DMS 273 treated with DMSO at 0.1 percent for 48 hours (cell line): ENCODE data around the gene FOXC2.

Source experiments
- DNase-seq: peaks from one replicate; lab custom pipeline; 2025; lab: John Stamatoyannopoulos, UW

Gene FOXC2

GRCh38 chr16:86616906-86617305 lies 50.3 kb downstream of the FOXC2 start:
- no peak for DNase-seq

GRCh38 chr16:86618431-86619238 lies 52.0 kb downstream of the FOXC2 start:
- DNase-seq, result no peak
